ENCODE results near the gene CCDC137. TPM values are rescaled to one million over a fixed set of nuclear protein-coding genes. Genes with fewer than 3 reads are reported as not detected.

The CCDC137 gene
- total RNA-seq, 1 donor from 2014 or later: 25.6 TPM

DNA sequence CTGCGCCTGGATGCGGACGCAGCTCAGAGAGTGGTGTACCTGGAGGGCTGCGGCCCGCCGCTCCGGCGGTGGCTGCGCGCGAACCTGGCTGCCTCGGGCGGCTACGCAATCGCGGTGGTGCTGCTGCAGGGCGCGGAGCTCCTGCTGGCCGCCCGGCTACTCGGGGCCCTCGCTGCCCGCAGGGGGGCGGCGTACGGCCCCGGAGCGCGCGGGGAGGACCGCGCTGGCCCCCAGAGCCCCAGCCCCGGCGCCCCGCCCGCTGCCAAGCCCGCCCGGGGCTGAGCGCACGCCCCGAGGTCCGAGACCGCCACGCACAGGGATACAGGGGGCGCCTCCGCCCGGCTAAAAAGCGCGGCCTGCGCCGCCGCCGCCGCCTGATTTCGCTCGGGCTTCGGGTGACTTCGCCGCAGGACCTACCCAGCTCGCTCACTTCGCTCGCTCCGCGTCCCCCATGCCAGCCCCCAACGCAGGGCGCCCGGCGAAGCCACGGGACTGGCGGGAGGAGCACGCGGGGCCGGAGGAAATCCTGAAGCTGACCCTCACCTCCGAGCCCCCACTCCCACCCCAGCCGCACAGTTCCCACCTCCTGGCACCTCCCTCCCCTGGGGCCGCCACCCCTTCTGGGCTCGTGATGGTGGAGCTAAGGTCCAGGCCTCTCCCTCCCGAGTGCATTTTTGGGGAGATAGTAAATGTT is 18.4 kb upstream of the CCDC137 start:
- TF ChIP-seq CTCF (IDR thresholded peaks at IDR 0.05; ENCODE audit: insufficient read depth, low read length, poor library complexity, severe bottlenecking): no peak
- no peak overlapping the region for H3K4me3 ChIP-seq (ENCODE audit: low read depth, low read length)
- H3K27me3 ChIP-seq (ENCODE audit: control insufficient read depth, insufficient read depth, low read length): peaks cover 24% of the 10 kb centered on the region
- DNase-seq (ENCODE audit: low read depth): no peak
- no peaks in the 10 kb centered on the region for H3K36me3 ChIP-seq (ENCODE audit: control insufficient read depth, insufficient read depth, low read length)

GRCh38 chr17:81648707-81649085 is 17.8 kb upstream of the CCDC137 start:
- Histone ChIP-seq H3K4me3 (ENCODE audit: low read depth, low read length) (no peak overlapping the region), H3K27me3 (ENCODE audit: control insufficient read depth, insufficient read depth, low read length) (peaks cover 24% of the 10 kb centered on the region), H3K36me3 (ENCODE audit: control insufficient read depth, insufficient read depth, low read length) (no peaks in the 10 kb centered on the region)
- DNase-seq (ENCODE audit: low read depth): no peak
- no peak for TF ChIP-seq CTCF (IDR thresholded peaks at IDR 0.05; ENCODE audit: insufficient read depth, low read length, poor library complexity, severe bottlenecking)

DNA sequence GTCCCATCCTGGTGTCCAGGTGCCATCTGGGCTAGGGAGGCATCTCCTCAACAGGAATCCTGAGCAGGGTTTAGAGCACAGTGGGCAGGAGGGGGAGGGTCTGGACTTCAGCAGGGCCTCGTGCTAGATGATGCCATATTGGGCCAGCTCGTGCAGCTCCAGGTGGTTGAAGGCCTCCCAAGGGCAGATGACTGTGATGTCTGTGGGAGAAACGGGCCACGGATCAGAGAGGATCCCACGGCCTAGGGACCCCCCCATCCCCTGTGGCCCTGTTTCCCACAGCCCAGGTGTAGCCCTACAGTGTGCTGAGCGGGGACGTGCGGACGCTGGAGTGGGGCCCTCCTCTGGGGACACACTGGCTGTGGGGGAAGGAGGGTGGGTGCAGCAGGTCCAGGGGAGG is 15.6 kb upstream of the CCDC137 start:
- no peak for DNase-seq (ENCODE audit: low read depth)
- Histone ChIP-seq H3K4me3 (ENCODE audit: low read depth, low read length) (no peak overlapping the region), H3K27me3 (ENCODE audit: control insufficient read depth, insufficient read depth, low read length) (peaks cover 24% of the 10 kb centered on the region), H3K36me3 (ENCODE audit: control insufficient read depth, insufficient read depth, low read length) (no peaks in the 10 kb centered on the region)
- no peak for TF ChIP-seq CTCF (IDR thresholded peaks at IDR 0.05; ENCODE audit: insufficient read depth, low read length, poor library complexity, severe bottlenecking)

DNA sequence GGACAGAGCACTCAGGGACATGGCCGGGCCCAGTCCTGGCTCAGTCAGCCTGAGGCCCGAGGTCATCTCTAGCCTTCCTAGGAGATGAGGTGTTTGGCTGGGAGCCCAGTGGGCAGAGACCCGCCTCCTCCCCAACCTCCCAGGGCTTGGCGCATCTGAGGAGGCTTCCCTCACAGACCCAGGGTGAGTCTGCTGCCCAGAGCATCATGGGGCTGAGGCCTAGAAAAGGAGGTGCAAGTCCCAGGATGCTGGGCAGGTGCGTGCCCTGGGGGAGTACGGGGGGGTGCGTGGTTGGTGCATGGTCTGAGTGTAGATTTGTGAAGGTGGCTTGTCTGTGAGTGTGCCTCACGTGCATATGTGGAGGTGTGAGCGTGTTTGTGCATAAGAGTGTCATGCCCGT is 14.8 kb upstream of the CCDC137 start:
- Histone ChIP-seq H3K36me3 (ENCODE audit: control insufficient read depth, insufficient read depth, low read length) (no peaks in the 10 kb centered on the region), H3K4me3 (ENCODE audit: low read depth, low read length) (no peak overlapping the region), H3K27me3 (ENCODE audit: control insufficient read depth, insufficient read depth, low read length) (peaks cover 23% of the 10 kb centered on the region)
- TF ChIP-seq CTCF (IDR thresholded peaks at IDR 0.05; ENCODE audit: insufficient read depth, low read length, poor library complexity, severe bottlenecking): no peak
- DNase-seq (ENCODE audit: low read depth): peak; percentile 28

DNA sequence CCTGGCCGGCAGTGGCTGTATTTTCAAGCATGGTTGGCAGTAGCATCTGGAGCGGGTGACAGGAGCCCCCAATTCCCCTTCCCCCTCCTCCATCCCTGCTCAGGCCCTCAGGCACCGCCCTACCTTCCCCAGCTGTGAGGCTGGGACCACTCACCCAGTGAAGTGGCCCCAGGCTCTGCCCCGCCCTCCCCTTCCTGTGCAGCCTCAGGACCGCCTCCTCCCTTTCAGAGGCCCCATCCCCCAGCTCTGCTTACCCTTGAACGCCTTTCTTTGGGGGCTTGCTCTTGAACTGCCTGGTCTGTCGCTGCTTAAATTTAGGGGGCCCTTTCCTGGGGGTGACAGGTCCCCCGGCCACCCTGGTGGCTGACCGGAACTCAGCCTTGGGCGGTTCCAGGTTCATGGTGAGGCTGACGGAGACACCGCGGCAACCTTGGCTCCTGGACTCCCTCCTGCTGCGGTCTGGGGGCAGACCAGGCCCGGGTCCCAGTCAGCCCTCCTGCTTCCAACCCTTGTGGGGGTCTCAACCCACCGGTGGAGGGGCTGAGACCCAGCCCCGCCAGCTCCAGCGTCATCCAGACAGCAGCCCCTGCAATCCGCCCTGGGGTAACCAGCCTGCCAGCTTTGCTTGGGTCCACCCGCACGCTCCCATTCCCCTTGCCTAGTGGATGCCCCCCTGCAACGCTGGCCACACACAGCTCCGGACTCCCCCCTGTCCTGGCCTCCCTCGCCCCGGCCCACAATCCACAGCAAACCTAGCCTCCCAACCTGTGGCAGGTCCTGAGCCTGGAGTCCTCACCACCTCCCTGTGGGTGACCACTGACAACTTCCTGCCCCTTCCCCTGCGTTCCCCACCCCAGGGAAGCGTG is 13.4 kb upstream of the CCDC137 start:
- Histone ChIP-seq H3K36me3 (ENCODE audit: control insufficient read depth, insufficient read depth, low read length) (no peaks in the 10 kb centered on the region), H3K4me3 (ENCODE audit: low read depth, low read length) (no peak overlapping the region), H3K27me3 (ENCODE audit: control insufficient read depth, insufficient read depth, low read length) (peaks cover 10% of the 10 kb centered on the region)
- no peak for TF ChIP-seq CTCF (IDR thresholded peaks at IDR 0.05; ENCODE audit: insufficient read depth, low read length, poor library complexity, severe bottlenecking)
- no peak for DNase-seq (ENCODE audit: low read depth)

Data from kidney epithelial cell (primary cell).